ENCODE data around the gene RNF212B. TPM values are rescaled to one million over a fixed set of nuclear protein-coding genes. Genes with fewer than 3 reads are reported as not detected.
A peak's percentile ranks its signal among the peaks of the same experiment; 100 is the strongest.

The RNF212B gene
- total and polyA plus RNA-seq, 2 of the 13 experiments (the other 11 are each of a cell fraction or from before 2014, with no cell fraction given) = 0.05 TPM; not detected in 1

- TF ChIP-seq, protein P1, sequence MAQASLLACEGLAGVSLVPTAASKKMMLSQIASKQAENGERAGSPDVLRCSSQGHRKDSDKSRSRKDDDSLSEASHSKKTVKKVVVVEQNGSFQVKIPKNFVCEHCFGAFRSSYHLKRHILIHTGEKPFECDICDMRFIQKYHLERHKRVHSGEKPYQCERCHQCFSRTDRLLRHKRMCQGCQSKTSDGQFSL (CRISPR knock-in tag; IDR thresholded peaks at IDR 0.05) = no peak
- TF ChIP-seq NFE2L1 (CRISPR knock-in tag; IDR thresholded peaks at IDR 0.05; ENCODE audit: borderline replicate concordance) (0 out of 2 replicates have a peak, but pooled peaks have one; percentile 50), ZNF30 (CRISPR knock-in tag; IDR thresholded peaks at IDR 0.05) (no peak), ZNF446 (CRISPR knock-in tag; IDR thresholded peaks at IDR 0.05) (no peak; the same call in 1 of the 2 replicates), MXI1 (IDR thresholded peaks at IDR 0.05; ENCODE audit: borderline replicate concordance, low read depth, low read length) (no peak), ZNF350 (CRISPR knock-in tag; IDR thresholded peaks at IDR 0.05; ENCODE audit: borderline replicate concordance, low read depth) (no peak), PREB (CRISPR knock-in tag; IDR thresholded peaks at IDR 0.05) (no peak), KLF16 (CRISPR knock-in tag; IDR thresholded peaks at IDR 0.05) (no peak), EED (CRISPR knock-in tag; IDR thresholded peaks at IDR 0.05) (peak; percentile 5; the same call in 1 of the 2 replicates), LCORL (IDR thresholded peaks at IDR 0.05) (no peak), LCORL (CRISPR knock-in tag; IDR thresholded peaks at IDR 0.05) (no peak), NAIF1 (CRISPR knock-in tag; IDR thresholded peaks at IDR 0.05; ENCODE audit: borderline replicate concordance) (no peak), ZBTB38 (CRISPR knock-in tag; IDR thresholded peaks at IDR 0.05) (no peak), SIN3A (IDR thresholded peaks at IDR 0.05; ENCODE audit: borderline replicate concordance, low read depth, low read length) (no peak)
- TF ChIP-seq, protein P2, sequence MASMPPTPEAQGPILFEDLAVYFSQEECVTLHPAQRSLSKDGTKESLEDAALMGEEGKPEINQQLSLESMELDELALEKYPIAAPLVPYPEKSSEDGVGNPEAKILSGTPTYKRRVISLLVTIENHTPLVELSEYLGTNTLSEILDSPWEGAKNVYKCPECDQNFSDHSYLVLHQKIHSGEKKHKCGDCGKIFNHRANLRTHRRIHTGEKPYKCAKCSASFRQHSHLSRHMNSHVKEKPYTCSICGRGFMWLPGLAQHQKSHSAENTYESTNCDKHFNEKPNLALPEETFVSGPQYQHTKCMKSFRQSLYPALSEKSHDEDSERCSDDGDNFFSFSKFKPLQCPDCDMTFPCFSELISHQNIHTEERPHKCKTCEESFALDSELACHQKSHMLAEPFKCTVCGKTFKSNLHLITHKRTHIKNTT (CRISPR knock-in tag; IDR thresholded peaks at IDR 0.05) = no peak
- TF ChIP-seq, protein P3, sequence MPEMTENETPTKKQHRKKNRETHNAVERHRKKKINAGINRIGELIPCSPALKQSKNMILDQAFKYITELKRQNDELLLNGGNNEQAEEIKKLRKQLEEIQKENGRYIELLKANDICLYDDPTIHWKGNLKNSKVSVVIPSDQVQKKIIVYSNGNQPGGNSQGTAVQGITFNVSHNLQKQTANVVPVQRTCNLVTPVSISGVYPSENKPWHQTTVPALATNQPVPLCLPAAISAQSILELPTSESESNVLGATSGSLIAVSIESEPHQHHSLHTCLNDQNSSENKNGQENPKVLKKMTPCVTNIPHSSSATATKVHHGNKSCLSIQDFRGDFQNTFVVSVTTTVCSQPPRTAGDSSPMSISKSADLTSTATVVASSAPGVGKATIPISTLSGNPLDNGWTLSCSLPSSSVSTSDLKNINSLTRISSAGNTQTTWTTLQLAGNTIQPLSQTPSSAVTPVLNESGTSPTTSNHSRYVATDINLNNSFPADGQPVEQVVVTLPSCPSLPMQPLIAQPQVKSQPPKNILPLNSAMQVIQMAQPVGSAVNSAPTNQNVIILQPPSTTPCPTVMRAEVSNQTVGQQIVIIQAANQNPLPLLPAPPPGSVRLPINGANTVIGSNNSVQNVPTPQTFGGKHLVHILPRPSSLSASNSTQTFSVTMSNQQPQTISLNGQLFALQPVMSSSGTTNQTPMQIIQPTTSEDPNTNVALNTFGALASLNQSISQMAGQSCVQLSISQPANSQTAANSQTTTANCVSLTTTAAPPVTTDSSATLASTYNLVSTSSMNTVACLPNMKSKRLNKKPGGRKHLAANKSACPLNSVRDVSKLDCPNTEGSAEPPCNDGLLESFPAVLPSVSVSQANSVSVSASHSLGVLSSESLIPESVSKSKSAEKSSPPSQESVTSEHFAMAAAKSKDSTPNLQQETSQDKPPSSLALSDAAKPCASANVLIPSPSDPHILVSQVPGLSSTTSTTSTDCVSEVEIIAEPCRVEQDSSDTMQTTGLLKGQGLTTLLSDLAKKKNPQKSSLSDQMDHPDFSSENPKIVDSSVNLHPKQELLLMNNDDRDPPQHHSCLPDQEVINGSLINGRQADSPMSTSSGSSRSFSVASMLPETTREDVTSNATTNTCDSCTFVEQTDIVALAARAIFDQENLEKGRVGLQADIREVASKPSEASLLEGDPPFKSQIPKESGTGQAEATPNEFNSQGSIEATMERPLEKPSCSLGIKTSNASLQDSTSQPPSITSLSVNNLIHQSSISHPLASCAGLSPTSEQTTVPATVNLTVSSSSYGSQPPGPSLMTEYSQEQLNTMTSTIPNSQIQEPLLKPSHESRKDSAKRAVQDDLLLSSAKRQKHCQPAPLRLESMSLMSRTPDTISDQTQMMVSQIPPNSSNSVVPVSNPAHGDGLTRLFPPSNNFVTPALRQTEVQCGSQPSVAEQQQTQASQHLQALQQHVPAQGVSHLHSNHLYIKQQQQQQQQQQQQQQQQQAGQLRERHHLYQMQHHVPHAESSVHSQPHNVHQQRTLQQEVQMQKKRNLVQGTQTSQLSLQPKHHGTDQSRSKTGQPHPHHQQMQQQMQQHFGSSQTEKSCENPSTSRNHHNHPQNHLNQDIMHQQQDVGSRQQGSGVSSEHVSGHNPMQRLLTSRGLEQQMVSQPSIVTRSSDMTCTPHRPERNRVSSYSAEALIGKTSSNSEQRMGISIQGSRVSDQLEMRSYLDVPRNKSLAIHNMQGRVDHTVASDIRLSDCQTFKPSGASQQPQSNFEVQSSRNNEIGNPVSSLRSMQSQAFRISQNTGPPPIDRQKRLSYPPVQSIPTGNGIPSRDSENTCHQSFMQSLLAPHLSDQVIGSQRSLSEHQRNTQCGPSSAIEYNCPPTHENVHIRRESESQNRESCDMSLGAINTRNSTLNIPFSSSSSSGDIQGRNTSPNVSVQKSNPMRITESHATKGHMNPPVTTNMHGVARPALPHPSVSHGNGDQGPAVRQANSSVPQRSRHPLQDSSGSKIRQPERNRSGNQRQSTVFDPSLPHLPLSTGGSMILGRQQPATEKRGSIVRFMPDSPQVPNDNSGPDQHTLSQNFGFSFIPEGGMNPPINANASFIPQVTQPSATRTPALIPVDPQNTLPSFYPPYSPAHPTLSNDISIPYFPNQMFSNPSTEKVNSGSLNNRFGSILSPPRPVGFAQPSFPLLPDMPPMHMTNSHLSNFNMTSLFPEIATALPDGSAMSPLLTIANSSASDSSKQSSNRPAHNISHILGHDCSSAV (CRISPR knock-in tag; IDR thresholded peaks at IDR 0.05; ENCODE audit: borderline replicate concordance) = no peak
- TF ChIP-seq, protein P4, sequence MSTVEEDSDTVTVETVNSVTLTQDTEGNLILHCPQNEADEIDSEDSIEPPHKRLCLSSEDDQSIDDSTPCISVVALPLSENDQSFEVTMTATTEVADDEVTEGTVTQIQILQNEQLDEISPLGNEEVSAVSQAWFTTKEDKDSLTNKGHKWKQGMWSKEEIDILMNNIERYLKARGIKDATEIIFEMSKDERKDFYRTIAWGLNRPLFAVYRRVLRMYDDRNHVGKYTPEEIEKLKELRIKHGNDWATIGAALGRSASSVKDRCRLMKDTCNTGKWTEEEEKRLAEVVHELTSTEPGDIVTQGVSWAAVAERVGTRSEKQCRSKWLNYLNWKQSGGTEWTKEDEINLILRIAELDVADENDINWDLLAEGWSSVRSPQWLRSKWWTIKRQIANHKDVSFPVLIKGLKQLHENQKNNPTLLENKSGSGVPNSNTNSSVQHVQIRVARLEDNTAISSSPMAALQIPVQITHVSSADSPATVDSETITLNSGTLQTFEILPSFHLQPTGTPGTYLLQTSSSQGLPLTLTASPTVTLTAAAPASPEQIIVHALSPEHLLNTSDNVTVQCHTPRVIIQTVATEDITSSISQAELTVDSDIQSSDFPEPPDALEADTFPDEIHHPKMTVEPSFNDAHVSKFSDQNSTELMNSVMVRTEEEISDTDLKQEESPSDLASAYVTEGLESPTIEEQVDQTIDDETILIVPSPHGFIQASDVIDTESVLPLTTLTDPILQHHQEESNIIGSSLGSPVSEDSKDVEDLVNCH (CRISPR knock-in tag; IDR thresholded peaks at IDR 0.05) = 0 out of 2 replicates have a peak, but pooled peaks have one; percentile 16
Measured at GRCh38 chr14:23307146-23307530, 69.4 kb downstream of the RNF212B start (continued).

Measured in HepG2 (cell line).